Suppressor macrophage (primary cell): Measurements from ENCODE around the gene MMRN1.

ENCODE experiments used
- DNase-seq, 4 experiments: peaks; one replicate each; pipeline ENCODE4 v3.0.0-alpha.2; 2020 to 2022

The MMRN1 gene

GRCh38 chr4:89906777-89907521 lies 12.3 kb downstream of the MMRN1 start:
- DNase-seq: no peak

GRCh38 chr4:89909889-89910288 lies 15.2 kb downstream of the MMRN1 start:
- no peak for DNase-seq

- DNase-seq: no peak
Measured at GRCh38 chr4:89913623-89914022, 19.0 kb downstream of the MMRN1 start.

GRCh38 chr4:89914609-89915550 lies 20.2 kb downstream of the MMRN1 start:
- peak in 1 of 4 experiments; percentile 19 for DNase-seq

- DNase-seq: no peak
Measured at GRCh38 chr4:89915937-89916336, 21.3 kb downstream of the MMRN1 start.

- DNase-seq: no peak
Measured at GRCh38 chr4:89922848-89923416, 28.3 kb downstream of the MMRN1 start.

- no peak for DNase-seq
Measured at GRCh38 chr4:89928838-89929237, 34.2 kb downstream of the MMRN1 start.

GRCh38 chr4:89929425-89930159 lies 34.9 kb downstream of the MMRN1 start:
- DNase-seq: peak in 1 of 4 experiments; percentile 3

GRCh38 chr4:89939546-89939945 lies 44.9 kb downstream of the MMRN1 start:
- no peak for DNase-seq

GRCh38 chr4:89939994-89940393 lies 45.3 kb downstream of the MMRN1 start:
- DNase-seq: no peak

- no peak for DNase-seq
Measured at GRCh38 chr4:89942811-89943210, 48.2 kb downstream of the MMRN1 start.

- DNase-seq: peak in 3 of 4 experiments; percentile 1 to 50 (median 12)
Measured at GRCh38 chr4:89949782-89950387, 55.2 kb downstream of the MMRN1 start.

- no peak for DNase-seq
Measured at GRCh38 chr4:89952458-89952857, 57.8 kb downstream of the MMRN1 start.

GRCh38 chr4:89954906-89955695 lies 60.4 kb downstream of the MMRN1 start:
- no peak for DNase-seq

GRCh38 chr4:89957046-89957926 lies 62.6 kb downstream of the MMRN1 start:
- DNase-seq: no peak

- DNase-seq: no peak
Measured at GRCh38 chr4:89981789-89982334, 87.2 kb downstream of the MMRN1 start.

GRCh38 chr4:89988268-89988667 lies 93.6 kb downstream of the MMRN1 start:
- no peak for DNase-seq

GRCh38 chr4:89992744-89993143 lies 98.1 kb downstream of the MMRN1 start:
- no peak for DNase-seq

- peak in 1 of 4 experiments; percentile 13 for DNase-seq
Measured at GRCh38 chr4:89994176-89994873, 99.7 kb downstream of the MMRN1 start.
